HuH-7 (cell line): ENCODE measurements around the gene CCNDBP1.
"Not testable (repeated sequence)": the region's sequence is repeated elsewhere in the genome, so short reads cannot be mapped to it uniquely, and the experiment has no call there.

ENCODE experiments used
- DNase-seq: peaks from one replicate; pipeline ENCODE4 v3.0.0; 2011; ENCODE audit warnings: low spot score

Gene CCNDBP1, protein sequence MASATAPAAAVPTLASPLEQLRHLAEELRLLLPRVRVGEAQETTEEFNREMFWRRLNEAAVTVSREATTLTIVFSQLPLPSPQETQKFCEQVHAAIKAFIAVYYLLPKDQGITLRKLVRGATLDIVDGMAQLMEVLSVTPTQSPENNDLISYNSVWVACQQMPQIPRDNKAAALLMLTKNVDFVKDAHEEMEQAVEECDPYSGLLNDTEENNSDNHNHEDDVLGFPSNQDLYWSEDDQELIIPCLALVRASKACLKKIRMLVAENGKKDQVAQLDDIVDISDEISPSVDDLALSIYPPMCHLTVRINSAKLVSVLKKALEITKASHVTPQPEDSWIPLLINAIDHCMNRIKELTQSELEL

DNA sequence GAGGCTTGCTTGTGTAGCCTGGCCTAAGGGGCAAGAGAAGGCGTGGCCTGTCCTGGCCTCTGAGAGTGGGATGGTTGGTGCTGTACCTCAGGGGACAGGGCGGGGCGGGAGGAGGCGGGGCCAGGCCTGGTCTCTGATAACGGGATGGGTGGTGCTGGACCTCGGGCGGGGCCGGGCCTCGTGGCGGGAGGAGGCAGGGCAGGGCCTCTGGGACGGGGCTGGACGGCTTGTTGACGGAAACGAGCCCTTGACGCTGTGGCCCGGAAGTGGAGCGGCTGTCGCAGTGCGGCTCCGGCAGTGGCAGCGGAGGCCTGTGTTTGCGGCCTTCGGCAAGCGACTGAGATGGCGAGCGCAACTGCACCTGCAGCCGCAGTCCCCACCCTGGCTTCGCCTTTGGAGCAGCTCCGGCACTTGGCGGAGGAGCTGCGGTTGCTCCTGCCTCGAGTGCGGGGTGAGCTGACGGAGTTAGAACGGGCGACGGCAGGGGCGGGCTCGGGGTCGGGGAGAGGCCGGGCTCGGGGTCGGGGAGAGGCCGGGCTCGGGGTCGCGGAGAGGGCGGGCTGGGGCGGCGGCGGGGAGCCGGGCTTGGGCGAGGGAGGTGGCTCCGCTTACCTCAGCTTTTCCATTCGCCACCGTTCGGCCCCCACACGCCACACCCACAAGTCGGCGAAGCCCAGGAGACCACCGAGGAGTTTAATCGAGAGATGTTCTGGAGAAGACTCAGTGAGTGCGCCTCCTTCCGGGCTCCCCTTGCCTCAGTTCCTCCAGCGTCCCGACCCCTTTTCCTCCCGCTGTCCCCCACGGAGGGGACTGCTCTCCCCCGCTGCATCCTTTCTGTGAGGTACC, at the start of gene CCNDBP1:
Gene CCNDBP1, plus strand, starts transcription at position 247 of the 846 bp plus-strand sequence. Its CDS starts 96 bp downstream, at position 343.
- peak; percentile 89 for DNase-seq

DNA sequence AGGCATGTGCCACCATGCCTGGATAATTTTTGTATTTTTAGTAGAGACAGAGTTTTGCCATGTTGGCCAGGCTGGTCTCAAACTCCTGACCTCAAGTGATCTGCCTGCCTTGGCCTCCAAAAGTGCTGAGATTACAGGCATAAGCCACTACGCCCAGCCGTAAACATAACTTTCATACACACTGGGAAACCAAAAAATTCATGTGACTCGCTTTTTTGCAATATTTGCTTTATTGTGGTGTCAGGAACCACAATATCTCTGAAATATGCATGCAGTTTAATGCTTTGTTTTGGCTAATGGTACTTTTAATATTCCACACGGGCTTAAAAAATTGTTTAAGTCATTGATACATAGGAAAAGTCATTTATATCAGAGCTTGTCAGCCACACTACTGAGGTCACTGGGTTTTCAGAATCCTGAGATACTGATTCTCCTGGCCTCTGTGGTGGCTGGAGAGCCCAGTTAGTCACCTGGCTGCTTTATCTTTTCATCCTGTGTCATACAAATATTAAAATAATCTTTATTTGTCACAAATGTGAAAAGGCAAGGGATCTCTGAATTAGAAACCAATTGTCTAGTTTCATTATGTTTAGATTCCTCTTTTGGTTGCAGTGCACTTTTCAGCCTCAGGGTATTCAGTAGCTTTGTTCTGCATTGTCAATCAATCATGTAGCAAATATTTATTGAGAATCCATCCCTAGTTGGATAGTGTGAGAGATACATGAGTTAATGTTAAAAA, 41.8 kb upstream of the CCNDBP1 start:
- DNase-seq = no peak

DNA sequence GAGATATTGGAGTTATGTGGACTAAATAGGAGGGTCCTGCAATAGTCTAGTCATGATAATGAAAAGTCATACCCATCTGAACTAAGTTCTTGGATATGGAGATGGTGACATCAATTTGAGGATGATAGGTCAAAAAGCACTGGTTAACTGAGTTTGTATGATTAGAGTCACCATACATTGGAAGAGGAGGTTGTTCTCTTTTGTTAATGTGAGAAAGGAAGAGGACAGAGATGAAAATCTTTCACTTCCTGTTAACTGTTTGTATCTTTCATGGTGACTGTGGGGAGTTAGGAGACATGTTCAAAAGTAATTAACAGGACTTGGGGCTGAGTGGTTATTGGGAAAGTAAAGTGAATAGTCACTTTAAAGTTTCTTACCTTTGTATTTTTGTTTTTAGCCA, 40.7 kb upstream of the CCNDBP1 start:
- no peak for DNase-seq

GRCh38 chr15:43146184-43146583, 39.0 kb upstream of the CCNDBP1 start:
- DNase-seq = no peak

DNA sequence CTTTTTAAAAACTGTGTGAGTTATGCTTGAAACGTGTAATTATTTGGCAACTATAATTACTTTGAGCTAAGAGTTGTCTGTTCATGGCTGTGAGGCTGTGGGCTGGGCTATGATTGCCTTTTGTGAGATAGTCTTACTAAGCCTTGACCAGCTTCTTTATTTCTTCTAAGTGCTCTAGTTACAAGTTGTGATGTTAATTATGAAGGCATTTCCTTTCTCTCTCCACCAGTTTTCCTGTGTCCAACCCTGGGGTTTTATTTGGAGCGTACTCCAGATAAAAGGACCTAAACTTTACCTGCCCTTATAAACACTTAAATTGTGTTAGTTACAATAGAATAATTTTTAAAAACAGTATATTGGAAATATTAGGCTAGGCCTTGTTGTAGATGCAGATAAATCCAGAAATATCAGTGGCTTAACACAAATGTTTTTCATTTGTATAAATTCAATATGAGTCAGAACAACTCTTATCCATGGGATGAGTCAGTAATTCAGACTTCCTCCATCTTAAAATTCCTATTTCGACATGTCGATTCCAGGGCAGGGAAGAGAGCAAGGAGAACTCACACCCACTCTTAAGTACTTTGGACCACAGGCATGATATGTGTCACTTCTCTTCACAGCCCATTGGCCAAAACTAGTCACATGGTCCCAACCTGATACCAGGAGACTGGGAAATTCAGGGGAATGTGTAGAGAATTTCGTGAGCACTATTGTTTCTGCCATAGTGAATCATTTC, 34.8 kb upstream of the CCNDBP1 start:
- no peak for DNase-seq

- no peak for DNase-seq
Measured at GRCh38 chr15:43151688-43152087, 33.5 kb upstream of the CCNDBP1 start.

- no peak for DNase-seq
Measured at GRCh38 chr15:43153269-43153668, 31.9 kb upstream of the CCNDBP1 start.

DNA sequence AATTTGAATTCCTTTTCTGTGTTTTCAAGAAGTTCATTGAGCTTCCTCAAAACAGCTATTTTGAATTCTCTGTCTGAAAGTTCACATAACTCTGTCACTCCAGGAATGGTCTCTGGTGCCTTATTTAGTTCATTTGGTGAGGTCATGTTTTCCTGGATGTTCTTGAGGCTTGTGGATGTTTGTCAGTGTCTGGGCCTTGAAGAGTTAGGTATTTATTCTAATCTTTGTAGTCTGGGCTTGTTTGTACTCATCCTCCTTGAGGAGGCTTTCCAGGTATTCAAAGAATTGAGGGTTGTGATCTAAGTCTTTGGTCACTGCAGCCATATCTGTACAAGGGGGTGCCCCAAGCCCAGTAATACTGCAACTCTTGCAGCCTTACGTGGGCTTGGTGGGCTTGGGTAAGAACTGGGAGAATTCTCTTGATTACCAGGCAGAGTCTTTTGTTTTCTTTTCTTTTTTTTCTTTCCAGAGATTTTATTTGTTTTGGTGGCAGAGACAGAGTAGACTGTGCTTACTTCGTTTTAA, 19.3 kb upstream of the CCNDBP1 start:
- no peak for DNase-seq

GRCh38 chr15:43167261-43167660, 17.9 kb upstream of the CCNDBP1 start:
- DNase-seq = not testable (repeated sequence)

DNA sequence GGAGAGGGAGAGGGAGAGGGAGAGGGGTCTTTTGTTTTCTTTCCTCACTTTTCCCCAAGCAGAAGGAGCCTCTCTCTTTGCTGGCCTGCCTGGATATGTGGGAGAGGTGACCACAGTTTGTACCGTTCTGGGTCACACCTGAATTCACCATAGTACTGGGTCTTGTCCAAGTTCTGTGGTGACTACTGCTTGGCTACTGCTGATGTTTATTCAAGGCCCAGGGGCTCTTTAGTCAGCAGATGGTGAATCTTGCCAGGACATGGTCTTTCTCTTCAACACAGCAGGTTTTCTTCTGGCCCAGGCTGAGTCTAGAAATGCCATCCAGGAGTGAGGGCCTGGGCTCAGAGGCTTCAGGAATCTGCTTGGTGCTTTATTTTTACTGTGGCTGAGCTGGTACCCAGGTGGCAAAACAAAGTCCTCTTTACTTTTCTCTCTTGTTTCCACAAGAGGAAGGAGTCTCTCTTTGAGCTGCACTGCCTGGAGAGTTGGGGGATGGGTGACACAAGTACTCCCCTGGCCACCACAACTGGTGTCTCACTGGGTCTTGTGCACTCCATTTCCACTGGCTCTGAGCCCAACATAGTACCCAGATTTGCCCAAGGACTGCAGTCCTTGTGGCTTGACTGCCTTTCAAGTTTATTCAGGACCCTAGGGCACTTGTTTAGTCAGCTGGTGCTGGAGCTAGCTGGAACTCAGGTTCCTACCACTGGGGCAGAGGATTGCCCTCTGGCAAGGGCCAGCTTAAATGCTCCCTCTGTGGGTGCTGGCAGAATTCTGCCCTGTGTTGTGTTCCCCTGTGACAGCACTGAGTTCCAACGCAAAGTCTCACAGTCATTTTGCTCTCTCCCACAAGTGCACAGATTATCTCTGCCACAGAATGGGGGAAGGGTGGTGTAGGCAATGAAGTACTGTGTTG, 16.8 kb upstream of the CCNDBP1 start:
- DNase-seq = no peak

- no peak for DNase-seq
Measured at GRCh38 chr15:43169888-43170287, 15.3 kb upstream of the CCNDBP1 start.

DNA sequence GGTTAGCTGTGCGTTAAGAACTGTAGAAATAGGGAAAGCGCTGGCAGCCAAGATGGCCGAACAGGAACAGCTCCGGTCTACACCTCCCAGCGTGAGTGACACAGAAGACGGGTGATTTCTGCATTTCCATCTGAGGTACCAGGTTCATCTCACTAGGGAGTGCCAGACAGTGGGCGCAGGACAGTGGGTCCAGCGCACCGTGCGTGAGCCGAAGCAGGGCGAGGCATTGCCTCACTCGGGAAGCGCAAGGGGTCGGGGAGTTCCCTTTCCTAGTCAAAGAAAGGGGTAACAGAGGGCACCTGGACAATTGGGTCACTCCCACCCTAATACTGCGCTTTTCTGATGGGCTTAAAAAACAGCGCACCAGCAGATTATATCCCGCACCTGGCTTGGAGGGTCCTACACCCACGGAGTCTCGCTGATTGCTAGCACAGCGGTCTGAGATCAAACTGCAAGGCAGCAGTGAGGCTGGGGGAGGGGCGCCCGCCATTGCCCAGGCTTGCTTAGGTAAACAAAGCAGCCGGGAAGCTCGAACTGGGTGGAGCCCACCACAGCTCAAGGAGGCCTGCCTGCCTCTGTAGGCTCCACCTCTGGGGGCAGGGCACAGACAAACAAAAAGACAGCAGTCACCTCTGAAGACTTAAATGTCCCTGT, 9.4 kb upstream of the CCNDBP1 start:
- DNase-seq = not testable (repeated sequence)

GRCh38 chr15:43177147-43177546, 8.1 kb upstream of the CCNDBP1 start:
- not testable (repeated sequence) for DNase-seq

GRCh38 chr15:43183270-43183669, 1.9 kb upstream of the CCNDBP1 start:
- DNase-seq = no peak

- no peak for DNase-seq
Measured at GRCh38 chr15:43184407-43185124, 637 bp upstream of the CCNDBP1 start.

DNA sequence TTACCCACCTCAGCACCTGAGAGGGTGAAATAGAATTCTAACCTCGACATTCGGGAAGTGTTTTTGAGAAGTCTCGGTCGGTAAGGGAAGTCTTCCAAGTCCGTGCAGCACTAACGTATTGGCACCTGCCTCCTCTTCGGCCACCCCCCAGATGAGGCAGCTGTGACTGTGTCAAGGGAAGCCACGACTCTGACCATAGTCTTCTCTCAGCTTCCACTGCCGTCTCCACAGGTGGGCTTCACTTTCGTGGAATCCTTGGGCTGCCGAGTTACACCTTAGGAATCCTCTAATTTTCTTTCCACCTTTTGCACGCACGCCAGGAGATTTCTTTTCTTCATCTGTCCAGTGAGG, 775 bp downstream of the CCNDBP1 start:
- DNase-seq = peak; percentile 29

DNA sequence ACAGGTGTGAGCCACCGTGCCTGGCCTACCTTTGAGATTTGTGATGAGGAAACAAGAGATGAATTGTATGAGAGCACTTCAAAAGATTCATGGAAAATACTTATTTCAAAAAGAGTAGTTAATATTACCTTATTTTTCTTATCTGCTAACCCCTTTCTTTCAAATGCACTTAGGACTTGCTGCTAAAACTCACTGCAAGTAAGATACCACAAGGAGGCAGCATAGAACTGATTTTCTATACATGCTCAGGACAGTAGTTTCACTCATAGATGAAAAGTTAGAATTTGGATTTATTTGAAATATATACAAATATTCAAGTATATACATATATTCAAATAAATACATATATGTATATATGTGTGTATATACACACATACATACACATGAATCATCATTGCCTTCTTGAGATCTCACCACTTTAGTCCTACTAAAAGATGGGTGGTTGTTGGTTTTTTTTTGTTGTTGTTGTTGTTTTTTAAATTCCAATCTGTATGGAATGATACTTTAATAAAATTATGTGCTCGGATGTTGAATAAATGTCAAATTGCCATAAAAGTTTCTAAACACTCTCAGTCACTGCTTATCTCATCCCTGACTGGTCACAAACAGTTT, 2.4 kb downstream of the CCNDBP1 start:
- DNase-seq = no peak

GRCh38 chr15:43189296-43189695, 4.1 kb downstream of the CCNDBP1 start:
- no peak for DNase-seq

DNA sequence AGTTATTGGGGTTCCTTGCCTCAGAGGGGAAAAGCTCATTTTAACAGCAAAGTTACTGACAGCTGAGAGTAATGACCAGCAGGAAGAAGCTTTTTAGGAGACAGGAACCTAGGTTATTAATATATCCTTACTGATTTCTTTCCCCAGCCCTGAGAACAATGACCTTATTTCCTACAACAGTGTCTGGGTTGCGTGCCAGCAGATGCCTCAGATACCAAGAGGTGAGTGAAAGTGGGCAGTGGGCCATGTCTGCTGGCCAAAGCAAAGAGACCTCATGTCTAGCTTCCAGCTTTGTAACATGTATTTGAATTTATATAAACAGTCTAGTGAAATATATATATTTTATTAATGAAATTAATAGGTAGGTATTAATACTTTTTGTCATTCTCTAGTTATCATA, 5.0 kb downstream of the CCNDBP1 start:
- no peak for DNase-seq
